Tibial artery (tissue), 4 donors: ENCODE measurements around the gene SLC25A29.

Experiments used
- DNase-seq, 2 donors: peaks; one replicate each; pipeline ENCODE4 v3.0.0-alpha.2; 2019
- H3K27ac ChIP-seq, 2 donors: fragments of 200-600 bp; sonication (generic) in 1 of 2; 1 replicate in 1 of 2; 2 replicates in 1 of 2; pipeline ENCODE4 v1.5.1; 2018 to 2019; ENCODE audit warnings: mild to moderate bottlenecking in 1 of 2
- H3K27me3 ChIP-seq, 2 donors: fragments of 200-600 bp; sonication (generic) in 1 of 2; one replicate each; pipeline versions ENCODE4 v1.5.1 to v1.6.0; 2016 to 2019
- H3K36me3 ChIP-seq, 3 donors: fragments of 200-600 bp; sonication (generic) in 2 of 3; one replicate each; pipeline ENCODE4 v1.5.1; 2016 to 2019; ENCODE audit warnings: mild to moderate bottlenecking in 2 of 3
- H3K4me1 ChIP-seq, 4 donors: fragments of 200-600 bp; sonication (generic) in 2 of 4; 1 replicate in 3 of 4; 2 replicates in 1 of 4; pipeline ENCODE4 v1.5.1; 2016 to 2019
- H3K4me3 ChIP-seq, 2 donors: fragments of 200-600 bp; sonication (generic) in 1 of 2; 1 replicate in 1 of 2; 2 replicates in 1 of 2; pipeline ENCODE4 v1.5.1; 2018 to 2019; ENCODE audit warnings: mild to moderate bottlenecking in 2 of 2
- H3K9me3 ChIP-seq, 3 donors: fragments of 200-600 bp; sonication (generic) in 1 of 3; one replicate each; pipeline ENCODE4 v1.5.1; 2016 to 2019
- intact Hi-C: fragments of 100-400 bp; cut with DNase I; formaldehyde crosslinking; loops from one replicate; pipeline ENCODE4 v1.15.0; 2023; ENCODE audit warnings: low total_unique reads
- TF ChIP-seq, protein P1 (sequence below), 2 experiments: fragments of 200-600 bp in 1 of 2; fragments of 450-650 bp in 1 of 2; IDR thresholded peaks; one replicate each; pipeline ENCODE4 v1.5.1; 2017 to 2019; ENCODE audit warnings: antibody characterized with exemption in 2 of 2, mild to moderate bottlenecking in 1 of 2, moderate library complexity in 1 of 2

SLC25A29 gene

DNA sequence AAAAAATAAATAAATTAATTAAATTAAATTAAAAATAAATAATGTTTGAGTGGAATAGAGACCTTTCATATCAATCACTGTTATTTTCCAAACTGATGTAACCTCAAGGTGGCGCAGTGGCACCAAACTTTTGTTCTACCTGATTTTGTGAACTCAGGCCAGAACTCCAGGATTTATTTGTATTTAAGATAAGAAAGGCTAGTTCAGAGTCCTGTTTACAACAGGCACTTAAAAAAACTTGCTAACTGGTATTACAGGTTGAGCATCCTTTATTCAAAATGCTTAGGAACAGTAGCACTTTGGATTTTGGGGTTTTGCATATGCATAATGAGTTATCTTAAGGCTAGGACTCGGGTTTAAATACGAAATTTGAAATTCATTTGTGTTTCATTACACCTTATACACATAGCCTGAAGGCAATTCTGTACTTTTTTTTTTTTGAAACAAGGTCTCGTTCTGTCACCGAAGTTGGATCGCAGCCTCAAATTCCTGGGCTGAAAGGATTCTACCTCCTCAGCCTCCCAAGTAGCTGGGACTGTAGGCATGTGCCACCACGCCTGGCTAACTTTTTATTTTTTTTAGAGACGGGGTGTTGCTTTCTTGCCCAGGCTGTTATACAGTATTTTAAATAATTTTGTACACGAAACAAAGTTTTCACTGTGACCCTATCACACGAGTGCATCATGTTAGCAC, 34.9 kb downstream of the SLC25A29 start:
- Histone ChIP-seq H3K27ac (no peak overlapping the region), H3K27me3 (no peaks in the 10 kb centered on the region), H3K9me3 (no peaks in the 10 kb centered on the region), H3K4me1 (peaks cover 0 to 20% (median 4%) of the 10 kb centered on the region in 4 donors), H3K4me3 (no peak overlapping the region), H3K36me3 (peaks cover 0 to 10% (median under 1%) of the 10 kb centered on the region in 3 donors)
- TF ChIP-seq, protein P1, sequence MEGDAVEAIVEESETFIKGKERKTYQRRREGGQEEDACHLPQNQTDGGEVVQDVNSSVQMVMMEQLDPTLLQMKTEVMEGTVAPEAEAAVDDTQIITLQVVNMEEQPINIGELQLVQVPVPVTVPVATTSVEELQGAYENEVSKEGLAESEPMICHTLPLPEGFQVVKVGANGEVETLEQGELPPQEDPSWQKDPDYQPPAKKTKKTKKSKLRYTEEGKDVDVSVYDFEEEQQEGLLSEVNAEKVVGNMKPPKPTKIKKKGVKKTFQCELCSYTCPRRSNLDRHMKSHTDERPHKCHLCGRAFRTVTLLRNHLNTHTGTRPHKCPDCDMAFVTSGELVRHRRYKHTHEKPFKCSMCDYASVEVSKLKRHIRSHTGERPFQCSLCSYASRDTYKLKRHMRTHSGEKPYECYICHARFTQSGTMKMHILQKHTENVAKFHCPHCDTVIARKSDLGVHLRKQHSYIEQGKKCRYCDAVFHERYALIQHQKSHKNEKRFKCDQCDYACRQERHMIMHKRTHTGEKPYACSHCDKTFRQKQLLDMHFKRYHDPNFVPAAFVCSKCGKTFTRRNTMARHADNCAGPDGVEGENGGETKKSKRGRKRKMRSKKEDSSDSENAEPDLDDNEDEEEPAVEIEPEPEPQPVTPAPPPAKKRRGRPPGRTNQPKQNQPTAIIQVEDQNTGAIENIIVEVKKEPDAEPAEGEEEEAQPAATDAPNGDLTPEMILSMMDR (IDR thresholded peaks at IDR 0.05) = no peak
- intact Hi-C loops = no loop called here
- DNase-seq = no peak

DNA sequence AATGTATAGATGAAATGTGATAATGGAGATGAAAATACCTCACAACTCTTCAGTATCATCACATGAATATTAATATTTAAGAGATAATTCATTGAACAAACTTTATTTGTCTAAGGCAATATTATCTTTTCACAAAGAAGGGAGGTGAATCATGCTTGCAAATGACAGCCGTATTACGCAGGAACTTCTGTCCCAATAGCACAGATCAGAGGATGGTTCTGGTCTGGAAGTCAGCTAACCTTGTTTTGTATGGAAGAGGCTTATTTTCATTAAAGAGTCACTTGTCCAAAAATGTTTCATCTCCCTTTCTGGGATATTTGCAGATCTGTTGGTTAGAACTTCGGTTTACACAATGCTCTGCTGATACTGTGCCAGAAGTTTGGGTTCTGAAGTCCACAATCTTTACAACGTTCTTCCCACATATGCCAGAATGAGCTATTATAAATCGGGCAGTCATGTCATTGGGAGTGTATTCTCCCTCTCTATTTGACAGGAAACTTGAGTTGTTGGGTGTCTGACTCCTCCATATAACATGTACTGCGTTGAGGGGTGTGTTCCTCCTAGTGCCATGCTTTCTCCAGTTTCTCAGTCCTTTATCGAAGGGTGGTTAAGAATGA, 37.5 kb downstream of the SLC25A29 start:
- no peak overlapping the region for H3K4me3 ChIP-seq
- no peak for DNase-seq
- H3K4me1 ChIP-seq = peaks cover 0 to 38% (median 6%) of the 10 kb centered on the region in 4 donors
- TF ChIP-seq, protein P1 (IDR thresholded peaks at IDR 0.05) = no peak
- no peak overlapping the region for H3K27ac ChIP-seq
- H3K9me3 ChIP-seq = no peaks in the 10 kb centered on the region
- intact Hi-C loops = no loop called here
- no peaks in the 10 kb centered on the region for H3K27me3 ChIP-seq
- peaks cover 3 to 21% (median 4%) of the 10 kb centered on the region in 3 donors for H3K36me3 ChIP-seq

DNA sequence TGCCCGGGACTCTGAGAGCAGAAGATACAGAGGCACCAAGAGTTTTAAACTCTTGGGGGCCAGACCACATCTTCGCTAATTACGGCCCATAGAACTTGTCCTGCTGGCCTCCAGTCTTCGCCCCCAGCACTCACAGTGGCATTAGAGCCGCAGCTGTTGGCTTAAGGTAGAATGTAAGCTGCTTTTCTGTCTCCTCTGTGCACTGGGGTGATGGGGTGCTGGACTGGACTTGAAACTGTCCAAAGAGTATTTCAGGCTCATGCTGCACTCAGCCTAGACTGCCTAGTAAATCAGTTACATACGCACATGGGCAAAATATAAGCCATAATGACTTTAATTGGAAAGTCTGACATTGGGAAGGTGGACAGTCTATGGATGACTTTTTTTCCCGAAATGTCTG, 38.3 kb downstream of the SLC25A29 start:
- TF ChIP-seq, protein P1 (IDR thresholded peaks at IDR 0.05) = no peak
- peaks cover 0 to 45% (median 9%) of the 10 kb centered on the region in 4 donors for H3K4me1 ChIP-seq
- no peak overlapping the region for H3K4me3 ChIP-seq
- no peak overlapping the region for H3K27ac ChIP-seq
- intact Hi-C loops = no loop called here
- H3K27me3 ChIP-seq = no peaks in the 10 kb centered on the region
- DNase-seq = no peak
- H3K36me3 ChIP-seq = peaks cover 8 to 28% (median 11%) of the 10 kb centered on the region in 3 donors
- no peaks in the 10 kb centered on the region for H3K9me3 ChIP-seq

DNA sequence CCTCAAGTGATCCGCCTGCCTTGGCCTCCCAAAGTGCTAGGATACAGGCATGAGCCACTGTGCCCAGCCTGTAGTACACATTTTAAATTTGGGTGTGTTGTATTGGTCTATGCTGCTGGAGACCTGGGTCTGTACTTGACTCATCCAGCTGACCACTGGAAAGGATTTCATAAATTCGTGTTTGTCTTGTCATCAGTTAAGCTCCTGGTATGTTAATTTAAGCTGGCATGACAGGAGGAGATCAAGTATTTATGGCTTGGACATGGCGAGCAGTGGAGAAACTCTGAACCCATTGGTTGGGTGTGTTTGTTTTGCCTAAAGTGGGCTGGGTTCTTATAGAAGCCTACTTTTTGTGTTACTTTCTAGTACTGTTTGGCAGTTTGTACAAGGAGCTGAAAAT, 43.1 kb downstream of the SLC25A29 start:
- DNase-seq = no peak
- intact Hi-C loops = no loop called here
- Histone ChIP-seq H3K27ac (no peak overlapping the region), H3K36me3 (peaks cover 8 to 30% (median 14%) of the 10 kb centered on the region in 3 donors), H3K4me3 (no peak overlapping the region), H3K9me3 (no peaks in the 10 kb centered on the region), H3K4me1 (peaks cover 0 to 64% (median 21%) of the 10 kb centered on the region in 4 donors), H3K27me3 (no peaks in the 10 kb centered on the region)
- TF ChIP-seq, protein P1 (IDR thresholded peaks at IDR 0.05) = no peak

DNA sequence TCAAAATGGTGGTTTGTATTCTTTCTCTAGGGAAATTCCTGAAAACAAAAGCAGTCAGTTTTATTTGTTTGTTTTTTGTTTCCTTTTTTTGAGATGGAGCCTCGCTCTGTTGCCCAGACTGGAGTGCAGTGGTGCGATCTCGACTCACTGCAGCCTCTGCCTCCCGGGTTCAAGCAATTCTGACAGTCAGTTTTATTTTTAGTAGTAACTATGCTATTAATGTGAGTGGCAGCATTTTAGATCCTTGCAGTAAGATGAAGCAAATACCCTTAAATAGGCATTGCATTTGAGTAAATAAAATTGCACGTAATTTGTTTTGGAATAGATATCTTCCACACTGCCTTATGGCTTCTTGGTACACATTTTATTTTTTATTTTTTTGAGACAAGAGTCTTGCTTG, 43.7 kb downstream of the SLC25A29 start:
- intact Hi-C loops = no loop called here
- no peak for DNase-seq

More for the DNA sequence above, 43.7 kb downstream of the SLC25A29 start:
- no peak overlapping the region for H3K27ac ChIP-seq
- TF ChIP-seq, protein P1 (IDR thresholded peaks at IDR 0.05) = no peak
- H3K27me3 ChIP-seq = no peaks in the 10 kb centered on the region
- H3K9me3 ChIP-seq = no peaks in the 10 kb centered on the region
- peaks cover 8 to 24% (median 14%) of the 10 kb centered on the region in 3 donors for H3K36me3 ChIP-seq
- peaks cover 0 to 66% (median 21%) of the 10 kb centered on the region in 4 donors for H3K4me1 ChIP-seq
- no peak overlapping the region for H3K4me3 ChIP-seq
